Dermis microvascular lymphatic vessel endothelial cell (primary cell): ENCODE results near the gene F7. TPM values are rescaled to one million over a fixed set of nuclear protein-coding genes. Genes with fewer than 3 reads are reported as not detected.
"Not testable (repeated sequence)": the region's sequence is repeated elsewhere in the genome, so short reads cannot be mapped to it uniquely, and the experiment has no call there.

ENCODE experiments used
- DNase-seq, 2 donors: peaks; one replicate each; pipeline versions ENCODE4 v3.0.0 to v3.0.0-alpha.2; 2010; ENCODE audit warnings: low read depth in 2 of 2
- total RNA-seq: library from RNA; depleted of rRNA; stranded (reverse); fragments of >200 nt; gene quantifications from 2 replicates; pipeline ENCODE4 v1.2.1, GENCODE V29; 2014

Gene F7
- total RNA-seq, 1 donor from 2014 or later, result not detected

DNA sequence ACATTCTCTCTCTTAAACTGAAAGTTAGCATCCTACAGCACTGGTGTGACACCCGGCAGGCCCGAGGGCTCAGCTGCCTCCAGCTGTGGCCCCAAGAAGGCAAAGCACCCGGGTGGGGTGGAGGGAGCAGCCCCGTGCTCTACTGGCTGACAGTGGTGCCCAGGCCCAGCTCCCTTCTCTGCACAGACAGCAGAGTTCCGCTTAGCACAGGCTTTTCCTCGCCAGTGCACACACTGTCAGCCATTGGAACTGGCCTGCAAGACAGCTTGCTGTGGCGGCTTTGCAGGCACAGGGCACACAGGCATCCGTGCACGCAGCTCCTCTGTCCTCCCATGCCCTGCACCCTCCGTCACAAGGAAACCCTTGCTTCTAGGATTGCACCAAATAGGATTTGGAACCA lies 3.3 kb upstream of the F7 start:
- not testable (repeated sequence) for DNase-seq

DNA sequence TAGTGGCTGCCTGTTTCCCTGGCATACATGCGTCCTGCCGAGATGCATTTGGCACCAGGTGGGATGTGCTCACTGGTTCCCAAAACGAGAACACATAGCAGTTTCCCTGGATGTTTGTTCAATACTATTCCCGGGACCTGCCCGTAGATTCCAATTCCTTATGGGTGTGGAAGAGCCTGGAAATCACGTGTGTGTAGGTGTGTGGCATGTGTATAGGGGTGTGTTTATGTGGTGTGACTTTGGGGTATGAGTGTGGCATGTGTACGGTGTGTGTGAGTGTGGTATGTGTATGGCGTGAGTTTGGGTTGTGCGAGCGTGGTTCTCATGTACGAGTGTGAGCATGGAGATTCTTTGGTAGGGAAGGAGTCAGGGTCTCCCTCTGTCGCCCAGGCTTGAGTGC lies 2.9 kb upstream of the F7 start:
- no peak for DNase-seq

DNA sequence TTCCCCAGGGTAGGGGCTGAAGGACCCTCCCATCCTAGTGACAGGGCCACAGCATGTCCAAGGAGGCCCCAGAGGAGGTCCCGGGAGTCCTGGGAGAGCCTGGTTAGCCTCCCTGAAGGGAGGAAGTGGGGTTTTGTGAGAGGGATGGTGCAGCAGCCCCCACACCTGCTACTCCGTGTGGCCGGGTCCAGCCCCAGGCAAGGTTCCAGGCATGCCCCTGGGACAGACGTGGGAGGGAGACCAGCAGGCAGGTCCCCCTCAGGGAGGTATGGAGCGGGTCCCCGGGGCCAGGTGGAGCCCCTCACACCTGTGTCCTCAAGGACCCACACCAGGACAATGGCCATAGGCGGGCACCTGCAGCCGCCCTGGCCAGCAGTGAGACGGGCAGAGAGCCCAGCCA lies 1.9 kb upstream of the F7 start:
- DNase-seq, result no peak

DNA sequence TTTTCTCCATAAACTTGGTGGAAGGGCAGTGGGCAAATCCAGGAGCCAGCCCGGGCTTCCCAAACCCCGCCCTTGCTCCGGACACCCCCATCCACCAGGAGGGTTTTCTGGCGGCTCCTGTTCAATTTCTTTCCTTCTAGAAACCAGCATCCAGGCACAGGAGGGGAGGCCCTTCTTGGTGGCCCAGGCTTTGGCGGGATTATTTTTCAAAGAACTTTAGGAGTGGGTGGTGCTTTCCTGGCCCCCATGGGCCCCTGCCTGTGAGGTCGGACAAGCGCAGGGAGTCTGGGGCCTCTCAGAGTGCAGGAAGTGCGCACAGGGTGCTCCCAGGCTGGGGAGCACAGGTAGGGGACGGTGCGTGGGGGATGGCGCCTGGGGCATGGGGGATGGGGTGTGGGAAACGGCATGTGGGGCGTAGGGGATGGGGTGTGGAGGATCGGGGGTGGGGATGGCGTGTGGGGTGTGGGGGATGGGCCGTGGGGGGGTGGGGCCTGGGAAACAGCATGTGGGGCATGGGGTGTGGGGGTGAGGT lies 396 bp downstream of the F7 start:
- DNase-seq, result no peak

DNA sequence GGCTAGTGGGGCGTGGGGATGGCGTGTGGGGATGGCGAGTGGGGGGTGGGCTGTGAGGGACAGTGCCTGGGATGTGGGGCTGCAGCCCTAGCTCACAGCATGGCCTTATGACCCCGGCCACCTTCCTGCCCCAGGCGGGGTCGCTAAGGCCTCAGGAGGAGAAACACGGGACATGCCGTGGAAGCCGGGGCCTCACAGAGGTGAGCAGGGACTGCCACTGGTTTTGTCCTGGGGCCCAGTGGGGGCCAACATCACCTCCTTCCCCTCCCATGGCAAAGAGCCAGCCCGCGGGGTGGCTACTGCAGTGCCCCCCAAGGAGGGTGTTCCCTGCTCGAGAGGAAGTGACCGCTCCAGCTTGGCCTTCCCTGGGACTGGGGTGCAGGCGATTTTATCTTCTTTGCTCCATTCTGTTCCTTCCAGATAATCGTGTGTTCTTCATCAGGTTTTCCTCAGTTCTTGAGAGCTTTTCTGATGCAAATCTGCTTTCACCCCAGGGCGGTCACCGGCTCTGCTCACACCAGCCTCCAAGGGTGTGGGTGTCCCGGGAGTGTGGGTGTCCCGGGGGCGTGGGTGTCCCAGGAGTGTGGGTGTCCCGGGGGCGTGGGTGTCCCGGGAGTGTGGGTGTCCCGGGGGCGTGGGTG lies 1.2 kb downstream of the F7 start:
- no peak for DNase-seq

DNA sequence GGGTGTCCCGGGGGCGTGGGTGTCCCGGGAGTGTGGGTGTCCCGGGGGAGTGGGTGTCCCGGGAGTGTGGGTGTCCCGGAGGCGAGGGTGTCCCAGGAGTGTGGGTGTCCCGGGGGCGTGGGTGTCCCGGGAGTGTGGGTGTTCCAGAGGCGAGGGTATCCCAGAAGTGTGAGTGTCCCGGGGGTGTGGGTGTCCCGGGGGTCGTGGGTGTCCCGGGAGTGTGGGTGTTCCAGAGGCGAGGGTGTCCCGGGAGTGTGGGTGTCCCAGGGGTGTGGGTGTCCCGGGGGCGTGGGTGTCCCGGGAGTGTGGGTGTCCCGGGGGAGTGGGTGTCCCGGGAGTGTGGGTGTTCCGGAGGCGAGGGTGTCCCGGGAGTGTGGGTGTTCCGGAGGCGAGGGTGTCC lies 2.9 kb downstream of the F7 start:
- not testable (repeated sequence) for DNase-seq

DNA sequence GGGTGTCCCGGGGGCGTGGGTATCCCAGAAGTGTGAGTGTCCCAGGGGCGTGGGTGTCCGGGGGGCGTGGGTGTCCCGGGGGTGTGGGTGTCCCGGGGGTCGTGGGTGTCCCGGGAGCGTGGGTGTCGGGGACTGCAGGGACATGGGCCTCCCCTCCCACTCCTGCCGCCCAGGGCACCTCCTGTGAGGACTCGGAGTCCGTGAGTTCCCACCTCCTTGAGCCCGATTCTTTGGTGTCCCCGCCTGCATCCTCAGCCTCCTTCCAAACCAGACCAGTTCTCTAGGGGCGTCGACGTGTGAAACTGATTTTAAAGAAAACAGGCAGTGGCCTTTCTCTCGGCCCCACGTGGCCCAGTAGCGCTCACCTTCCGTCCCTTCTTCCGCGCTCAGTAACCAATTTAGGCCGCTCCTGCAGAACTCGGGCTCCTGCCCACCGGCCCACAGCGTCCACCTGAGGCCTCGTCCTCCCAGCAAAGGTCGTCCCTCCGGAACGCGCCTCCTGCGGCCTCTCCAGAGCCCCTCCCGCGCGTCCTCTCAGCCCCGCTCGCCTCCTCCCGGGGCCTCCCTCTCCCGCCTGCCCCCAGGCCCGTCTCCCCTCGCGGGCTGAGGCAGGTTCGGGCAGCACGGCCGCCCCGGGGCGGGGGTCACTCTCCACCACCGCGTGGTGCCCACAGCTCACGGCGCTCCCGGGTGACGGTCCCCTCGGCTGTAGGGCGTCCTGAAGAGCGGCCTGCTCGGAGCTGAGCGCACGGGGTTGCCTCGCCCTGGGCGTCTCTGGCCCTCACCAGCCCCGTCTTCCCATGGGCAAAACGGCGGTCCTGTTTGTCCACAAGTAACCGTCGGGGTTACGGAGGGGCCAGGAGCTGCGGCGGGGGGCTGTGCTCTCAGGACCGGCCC lies 3.8 kb downstream of the F7 start:
- DNase-seq, result no peak

DNA sequence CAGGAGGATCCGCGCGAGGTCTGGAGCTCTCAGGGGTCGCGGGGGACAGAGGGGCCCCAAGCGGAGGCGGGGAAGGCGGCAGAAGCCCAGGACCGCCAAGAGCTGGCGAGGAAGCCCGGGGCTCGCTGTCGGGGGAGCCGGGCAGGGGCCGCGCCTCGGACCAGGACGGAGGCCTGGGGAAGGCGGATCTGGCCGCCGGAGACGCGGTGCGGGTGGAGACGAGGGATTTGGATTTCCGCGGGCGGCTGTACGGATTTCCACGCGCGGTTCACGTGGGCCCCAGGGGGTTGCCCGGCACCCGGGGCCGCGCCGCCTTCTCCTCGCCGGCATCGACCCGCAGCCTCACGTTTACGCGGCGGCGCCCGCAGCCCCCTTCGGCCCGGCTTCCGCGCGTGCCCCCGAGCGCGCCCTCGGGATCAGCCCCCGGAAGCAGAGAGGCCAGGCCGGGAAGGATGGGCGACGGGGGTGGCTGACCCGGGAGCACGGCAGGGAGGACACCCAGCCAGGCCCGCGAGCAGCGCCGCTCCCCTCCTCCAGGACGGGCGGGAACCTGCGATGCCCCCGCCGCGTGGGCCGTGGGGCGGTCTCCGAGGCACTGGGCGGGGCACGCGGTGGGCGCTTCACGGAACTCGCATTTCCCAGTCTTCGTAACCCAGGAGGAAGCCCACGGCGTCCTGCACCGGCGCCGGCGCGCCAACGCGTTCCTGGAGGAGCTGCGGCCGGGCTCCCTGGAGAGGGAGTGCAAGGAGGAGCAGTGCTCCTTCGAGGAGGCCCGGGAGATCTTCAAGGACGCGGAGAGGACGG lies 4.7 kb downstream of the F7 start:
- no peak for DNase-seq

DNA sequence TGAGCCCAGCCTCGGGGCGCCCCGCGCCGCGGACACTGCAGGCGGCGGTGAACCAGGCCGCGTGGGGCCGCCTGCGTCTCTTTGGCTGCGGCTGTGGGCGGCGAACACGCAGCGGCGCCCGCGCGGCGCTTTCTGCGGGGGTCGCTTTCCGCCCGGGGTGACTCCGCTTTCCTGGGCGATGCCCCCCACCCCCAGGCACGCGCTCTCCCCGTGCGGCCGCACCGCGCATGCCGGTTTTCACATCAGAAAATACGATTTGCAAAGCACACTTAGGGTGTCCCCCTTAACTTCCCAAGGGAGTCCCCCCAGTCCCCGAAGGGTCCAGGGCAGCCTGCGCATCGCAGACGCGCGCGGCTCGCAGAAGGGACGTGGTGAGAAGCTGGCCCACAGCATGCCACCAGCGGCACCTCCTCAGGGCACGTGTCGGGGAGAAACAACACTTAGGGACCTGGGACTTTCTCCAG lies 5.3 kb downstream of the F7 start:
- DNase-seq, result no peak

DNA sequence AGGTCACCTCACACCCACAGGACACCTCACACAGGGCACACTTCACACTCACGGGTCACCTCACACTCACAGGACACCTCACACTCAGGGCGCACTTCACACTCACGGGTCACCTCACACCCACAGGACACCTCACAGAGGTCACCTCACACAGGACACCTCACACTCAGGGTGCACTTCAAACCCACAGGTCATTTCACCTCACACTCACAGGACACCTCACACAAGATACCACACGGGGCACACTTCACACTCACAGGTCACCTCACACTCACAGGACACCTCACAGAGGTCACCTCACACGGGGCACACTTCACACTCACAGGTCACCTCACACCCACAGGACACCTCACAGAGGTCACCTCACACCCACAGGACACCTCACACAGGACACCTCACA lies 6.2 kb downstream of the F7 start:
- DNase-seq, result not testable (repeated sequence)

DNA sequence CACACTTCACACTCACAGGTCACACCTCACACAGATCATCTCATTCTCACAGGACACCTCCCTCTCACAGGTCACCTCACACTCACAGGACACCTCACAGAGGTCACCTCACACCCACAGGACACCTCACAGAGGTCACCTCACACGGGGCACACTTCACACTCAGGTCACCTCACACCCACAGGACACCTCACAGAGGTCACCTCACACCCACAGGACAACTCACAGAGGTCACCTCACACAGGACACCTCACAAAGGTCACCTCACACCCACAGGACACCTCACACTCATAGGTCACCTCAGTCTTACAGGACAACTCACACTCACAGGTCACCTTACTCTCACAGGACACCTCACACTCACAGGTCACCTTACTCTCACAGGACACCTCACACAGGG lies 6.9 kb downstream of the F7 start:
- not testable (repeated sequence) for DNase-seq

DNA sequence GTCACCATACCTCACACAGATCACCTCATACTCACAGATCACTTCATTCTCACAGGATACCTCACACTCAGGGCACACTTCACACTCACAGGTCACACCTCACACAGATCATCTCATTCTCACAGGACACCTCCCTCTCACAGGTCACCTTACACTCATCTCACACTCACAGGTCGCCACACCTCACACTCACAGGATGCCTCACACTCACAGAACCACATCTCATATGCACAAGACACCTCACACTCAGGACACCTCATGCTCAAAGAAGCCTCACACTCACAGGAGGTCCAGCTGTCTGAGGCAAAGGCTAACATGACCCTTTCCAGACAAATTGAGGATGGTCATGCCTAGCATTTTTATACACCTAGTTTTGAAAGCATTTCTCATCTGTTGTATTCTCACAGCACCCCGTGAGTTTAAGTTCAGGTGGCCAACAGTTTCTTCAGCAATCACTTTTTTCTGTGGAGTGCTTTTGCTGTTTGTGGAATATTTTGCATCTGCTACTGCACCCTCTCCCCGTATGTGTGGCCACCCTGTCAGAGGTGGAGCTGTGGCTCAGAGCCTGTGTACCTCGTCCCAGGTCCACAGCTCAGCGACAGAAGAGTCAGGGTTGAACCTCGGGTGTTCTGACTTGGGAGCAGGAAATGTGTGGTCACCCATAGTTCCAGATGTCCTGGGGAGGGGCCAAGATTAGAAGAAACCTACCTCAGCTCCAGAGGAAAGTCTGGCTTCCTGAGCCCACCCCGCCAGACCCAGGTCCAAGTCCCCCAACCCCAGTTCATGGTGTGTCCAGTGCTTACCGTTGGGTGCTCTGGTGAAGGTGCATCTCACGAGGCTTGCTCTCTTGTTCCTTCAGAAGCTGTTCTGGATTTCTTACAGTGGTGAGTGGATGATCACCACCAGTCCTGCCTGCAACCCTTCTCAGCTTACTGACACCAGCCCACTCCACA lies 7.6 kb downstream of the F7 start:
- no peak for DNase-seq

DNA sequence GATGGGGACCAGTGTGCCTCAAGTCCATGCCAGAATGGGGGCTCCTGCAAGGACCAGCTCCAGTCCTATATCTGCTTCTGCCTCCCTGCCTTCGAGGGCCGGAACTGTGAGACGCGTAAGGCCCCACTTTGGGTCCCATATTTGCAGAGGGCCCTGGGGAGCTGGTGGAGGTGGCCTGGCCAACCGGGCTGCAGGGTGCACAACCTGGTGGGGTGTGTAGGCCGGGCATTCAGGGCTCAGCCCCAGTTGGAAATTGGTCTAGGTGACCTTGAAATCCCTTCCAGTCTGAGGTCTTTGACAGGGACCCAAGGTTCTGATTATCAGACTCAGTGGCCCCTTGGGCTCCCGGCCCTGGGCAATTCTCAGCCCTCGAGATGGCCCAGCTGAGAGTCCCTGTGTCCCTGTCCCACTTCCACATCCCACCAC lies 8.3 kb downstream of the F7 start:
- no peak for DNase-seq

DNA sequence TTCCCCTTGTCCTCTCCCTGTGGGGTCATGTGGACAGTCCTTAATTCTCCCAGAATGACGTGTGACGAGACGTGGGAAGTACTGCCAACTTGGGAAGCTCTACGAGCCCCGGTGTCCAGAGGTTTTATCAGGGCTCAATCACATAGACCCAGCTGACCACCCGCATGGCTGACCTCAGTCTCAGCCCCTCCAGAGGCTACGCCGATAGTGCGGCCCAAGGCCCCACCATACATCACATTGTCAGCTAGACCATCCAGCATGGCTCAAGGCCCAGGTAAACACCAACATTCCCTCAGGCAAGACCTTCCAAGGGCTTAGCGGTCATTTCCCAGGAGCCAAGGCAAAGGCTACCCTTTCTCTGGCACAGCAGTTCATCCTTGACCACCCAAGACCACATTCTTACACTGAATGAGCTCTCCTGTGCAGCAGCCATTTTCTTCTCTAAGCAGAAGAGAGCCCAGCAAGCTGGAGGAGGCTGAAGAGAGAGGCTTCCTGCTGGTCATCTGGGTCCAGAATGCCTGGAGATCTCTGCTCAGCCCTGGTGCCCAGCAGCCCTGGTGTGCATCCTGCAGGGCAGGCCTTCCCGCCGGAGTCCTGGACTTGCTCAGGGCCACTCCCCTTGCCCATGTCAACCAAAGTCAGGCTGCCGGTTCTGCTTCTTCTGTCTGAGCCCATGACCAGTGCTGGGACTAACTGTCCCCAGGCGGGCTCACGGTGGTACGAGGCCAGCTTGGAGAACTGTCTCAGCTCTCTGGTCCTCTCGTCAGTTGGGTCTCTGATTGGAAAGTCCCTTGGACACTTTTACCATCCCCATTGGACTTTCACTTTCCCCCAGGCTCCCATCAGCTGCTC lies 9.1 kb downstream of the F7 start:
- DNase-seq, result no peak

DNA sequence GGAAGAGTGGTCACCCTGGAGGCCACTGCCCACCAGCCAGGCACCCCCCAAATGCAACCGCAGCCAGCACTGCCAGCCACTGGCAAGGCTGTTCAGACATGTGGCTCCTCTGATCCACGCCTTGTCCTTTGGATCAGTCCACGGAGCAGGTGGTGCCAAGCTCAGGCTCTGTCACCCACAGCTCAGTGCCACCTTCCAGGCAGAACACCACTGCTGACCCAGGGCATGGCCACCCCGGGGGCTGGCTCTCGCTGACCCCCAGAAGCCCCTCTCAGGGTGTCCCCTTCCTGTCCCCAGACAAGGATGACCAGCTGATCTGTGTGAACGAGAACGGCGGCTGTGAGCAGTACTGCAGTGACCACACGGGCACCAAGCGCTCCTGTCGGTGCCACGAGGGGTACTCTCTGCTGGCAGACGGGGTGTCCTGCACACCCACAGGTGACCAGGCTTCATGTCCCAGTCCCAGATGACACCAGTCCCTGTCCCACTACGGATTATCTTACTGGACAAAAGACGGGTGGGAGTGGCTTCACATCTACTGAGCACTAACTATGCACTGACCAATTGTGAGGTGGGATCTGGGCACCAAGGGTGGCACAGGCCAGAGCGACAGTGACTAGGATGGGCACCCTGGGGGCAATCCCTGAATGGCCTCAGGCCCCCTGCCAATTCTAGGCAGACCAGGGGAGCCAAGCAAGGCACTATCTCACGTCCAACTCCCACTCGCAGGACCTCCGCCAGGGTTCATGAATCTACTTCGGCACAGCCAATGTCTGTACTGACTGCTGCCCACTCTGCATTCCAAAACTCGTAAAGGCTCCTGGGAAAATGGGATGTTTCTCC lies 10.0 kb downstream of the F7 start:
- DNase-seq, result no peak

DNA sequence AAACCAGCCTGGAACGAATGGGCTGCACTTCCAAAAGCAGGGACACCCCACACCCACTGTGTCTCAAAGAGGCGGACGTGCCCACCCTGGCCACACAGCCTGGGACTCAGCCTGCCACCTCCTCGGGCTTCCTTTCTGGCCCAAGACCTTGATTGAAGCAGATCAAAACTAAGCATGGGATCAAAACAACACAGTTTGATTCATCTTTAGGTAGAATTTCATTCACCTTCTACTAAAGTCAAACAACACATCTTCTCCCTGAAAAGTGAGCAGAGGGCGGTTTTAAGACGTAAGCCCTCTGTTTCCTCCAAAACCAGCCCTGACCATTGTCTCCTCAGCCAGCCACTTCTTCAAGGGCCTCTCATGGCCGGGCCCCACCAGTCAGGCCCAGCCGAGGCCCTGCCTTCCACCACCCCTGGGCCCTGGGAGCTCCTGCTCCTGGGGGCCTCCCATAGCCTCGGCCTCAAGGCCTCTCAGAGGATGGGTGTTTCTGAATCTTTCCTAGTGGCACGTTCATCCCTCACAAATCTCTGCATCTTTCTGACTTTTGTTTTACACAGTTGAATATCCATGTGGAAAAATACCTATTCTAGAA lies 10.7 kb downstream of the F7 start:
- DNase-seq, result no peak

DNA sequence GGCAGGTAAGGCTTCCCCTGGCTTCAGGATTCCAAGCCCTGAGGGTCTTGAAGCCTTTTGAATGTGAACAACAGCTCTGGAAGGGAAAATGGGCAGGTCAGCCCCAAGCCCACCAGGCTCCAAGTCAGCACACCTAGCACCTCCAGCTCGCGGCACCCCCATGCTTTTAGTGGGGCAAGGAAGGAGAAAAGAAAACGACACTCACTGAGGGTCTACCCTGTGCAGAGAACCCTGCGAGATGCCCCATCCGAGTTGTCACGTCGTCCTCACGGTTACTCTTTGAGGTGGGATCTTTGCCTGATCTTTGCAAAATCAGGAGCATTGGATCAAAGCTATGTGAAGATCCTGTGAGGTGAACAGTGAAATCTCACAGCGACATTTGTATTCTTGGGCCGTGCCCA lies 11.3 kb downstream of the F7 start:
- no peak for DNase-seq

DNA sequence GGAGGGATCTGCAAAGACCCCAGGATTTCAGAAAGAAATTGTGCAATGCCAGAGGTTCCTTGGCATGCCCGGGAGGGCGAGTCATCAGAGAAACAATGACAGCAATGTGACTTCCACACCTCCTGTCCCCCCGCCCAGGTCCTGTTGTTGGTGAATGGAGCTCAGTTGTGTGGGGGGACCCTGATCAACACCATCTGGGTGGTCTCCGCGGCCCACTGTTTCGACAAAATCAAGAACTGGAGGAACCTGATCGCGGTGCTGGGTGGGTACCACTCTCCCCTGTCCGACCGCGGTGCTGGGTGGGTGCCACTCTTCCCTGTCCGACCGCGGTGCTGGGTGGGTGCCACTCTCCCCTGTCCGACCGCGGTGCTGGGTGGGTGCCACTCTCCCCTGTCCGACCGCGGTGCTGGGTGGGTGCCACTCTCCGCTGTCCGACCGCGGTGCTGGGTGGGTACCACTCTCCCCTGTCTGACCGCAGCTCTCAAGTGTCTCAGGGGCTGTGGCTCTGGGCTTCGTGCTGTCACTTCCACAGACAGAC lies 11.8 kb downstream of the F7 start:
- DNase-seq, result no peak
